Panc1 (cell line): ENCODE results near the gene MET.

Source experiments
- TCF7L2 ChIP-seq: IDR thresholded peaks from 2 replicates; pipeline ENCODE4 v1.6.1; 2011; ENCODE audit warnings: mild to moderate bottlenecking, low read depth, low read length, inconsistent platforms
- TF ChIP-seq, protein P1 (sequence below): fragments of 450-650 bp; IDR thresholded peaks from 2 replicates; pipeline ENCODE4 v1.5.1; 2017; ENCODE audit warnings: mild to moderate bottlenecking
- TF ChIP-seq, protein P2 (sequence below), 2 experiments: IDR thresholded peaks; 2 replicates each; pipeline ENCODE4 v1.6.1; 2011 to 2012; ENCODE audit warnings: low read depth in 2 of 2, control low read depth in 1 of 2, low read length in 1 of 2, mild to moderate bottlenecking in 1 of 2, moderate library complexity in 1 of 2; ENCODE audit not compliant: insufficient read depth in 1 of 2

DNA sequence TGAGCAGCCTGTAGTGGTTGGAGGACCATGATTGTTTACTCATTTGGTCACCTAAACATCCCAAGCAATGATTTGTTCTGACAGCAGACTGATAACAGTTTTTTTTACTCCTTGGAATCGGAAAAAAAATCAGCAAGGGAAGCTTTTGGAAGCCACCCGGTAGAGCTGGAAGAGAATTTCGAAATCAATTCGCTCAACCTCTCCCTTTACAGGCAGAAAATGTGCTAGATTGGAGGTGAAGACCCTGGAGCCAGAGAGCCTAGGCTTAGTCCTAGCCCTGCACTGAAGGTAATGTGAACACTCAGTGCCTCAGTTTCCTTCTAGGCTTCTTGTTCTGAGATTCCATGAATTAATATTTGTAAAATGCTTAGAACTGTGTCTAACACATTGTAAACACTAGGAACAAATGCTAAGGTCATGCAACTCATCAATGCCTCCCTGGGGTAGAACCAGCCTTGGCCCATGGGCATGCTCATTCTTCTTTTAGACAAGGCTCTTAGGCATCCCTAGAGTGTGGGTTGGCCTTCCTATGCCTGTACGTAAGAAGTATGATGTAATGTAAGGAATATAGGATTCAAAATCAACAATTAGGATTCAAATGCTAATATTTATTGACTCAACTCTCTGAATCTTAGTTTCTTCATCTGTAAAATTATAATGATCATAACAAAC is 52.7 kb downstream of the MET start:
- TF ChIP-seq, protein P1, sequence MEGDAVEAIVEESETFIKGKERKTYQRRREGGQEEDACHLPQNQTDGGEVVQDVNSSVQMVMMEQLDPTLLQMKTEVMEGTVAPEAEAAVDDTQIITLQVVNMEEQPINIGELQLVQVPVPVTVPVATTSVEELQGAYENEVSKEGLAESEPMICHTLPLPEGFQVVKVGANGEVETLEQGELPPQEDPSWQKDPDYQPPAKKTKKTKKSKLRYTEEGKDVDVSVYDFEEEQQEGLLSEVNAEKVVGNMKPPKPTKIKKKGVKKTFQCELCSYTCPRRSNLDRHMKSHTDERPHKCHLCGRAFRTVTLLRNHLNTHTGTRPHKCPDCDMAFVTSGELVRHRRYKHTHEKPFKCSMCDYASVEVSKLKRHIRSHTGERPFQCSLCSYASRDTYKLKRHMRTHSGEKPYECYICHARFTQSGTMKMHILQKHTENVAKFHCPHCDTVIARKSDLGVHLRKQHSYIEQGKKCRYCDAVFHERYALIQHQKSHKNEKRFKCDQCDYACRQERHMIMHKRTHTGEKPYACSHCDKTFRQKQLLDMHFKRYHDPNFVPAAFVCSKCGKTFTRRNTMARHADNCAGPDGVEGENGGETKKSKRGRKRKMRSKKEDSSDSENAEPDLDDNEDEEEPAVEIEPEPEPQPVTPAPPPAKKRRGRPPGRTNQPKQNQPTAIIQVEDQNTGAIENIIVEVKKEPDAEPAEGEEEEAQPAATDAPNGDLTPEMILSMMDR = no peak
- TF ChIP-seq TCF7L2 = no peak
- TF ChIP-seq, protein P2, sequence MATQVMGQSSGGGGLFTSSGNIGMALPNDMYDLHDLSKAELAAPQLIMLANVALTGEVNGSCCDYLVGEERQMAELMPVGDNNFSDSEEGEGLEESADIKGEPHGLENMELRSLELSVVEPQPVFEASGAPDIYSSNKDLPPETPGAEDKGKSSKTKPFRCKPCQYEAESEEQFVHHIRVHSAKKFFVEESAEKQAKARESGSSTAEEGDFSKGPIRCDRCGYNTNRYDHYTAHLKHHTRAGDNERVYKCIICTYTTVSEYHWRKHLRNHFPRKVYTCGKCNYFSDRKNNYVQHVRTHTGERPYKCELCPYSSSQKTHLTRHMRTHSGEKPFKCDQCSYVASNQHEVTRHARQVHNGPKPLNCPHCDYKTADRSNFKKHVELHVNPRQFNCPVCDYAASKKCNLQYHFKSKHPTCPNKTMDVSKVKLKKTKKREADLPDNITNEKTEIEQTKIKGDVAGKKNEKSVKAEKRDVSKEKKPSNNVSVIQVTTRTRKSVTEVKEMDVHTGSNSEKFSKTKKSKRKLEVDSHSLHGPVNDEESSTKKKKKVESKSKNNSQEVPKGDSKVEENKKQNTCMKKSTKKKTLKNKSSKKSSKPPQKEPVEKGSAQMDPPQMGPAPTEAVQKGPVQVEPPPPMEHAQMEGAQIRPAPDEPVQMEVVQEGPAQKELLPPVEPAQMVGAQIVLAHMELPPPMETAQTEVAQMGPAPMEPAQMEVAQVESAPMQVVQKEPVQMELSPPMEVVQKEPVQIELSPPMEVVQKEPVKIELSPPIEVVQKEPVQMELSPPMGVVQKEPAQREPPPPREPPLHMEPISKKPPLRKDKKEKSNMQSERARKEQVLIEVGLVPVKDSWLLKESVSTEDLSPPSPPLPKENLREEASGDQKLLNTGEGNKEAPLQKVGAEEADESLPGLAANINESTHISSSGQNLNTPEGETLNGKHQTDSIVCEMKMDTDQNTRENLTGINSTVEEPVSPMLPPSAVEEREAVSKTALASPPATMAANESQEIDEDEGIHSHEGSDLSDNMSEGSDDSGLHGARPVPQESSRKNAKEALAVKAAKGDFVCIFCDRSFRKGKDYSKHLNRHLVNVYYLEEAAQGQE (IDR thresholded peaks at IDR 0.05; ENCODE audit: insufficient read depth in 1 of 2, low read depth in 2 of 2, low read length in 1 of 2) = no peak
